Adrenal gland (tissue), 12 donors: Measurements from ENCODE around the gene BCL2L13. TPM values are rescaled to one million over a fixed set of nuclear protein-coding genes. Genes with fewer than 3 reads are reported as not detected.

ENCODE experiments used
- DNase-seq, 7 donors: peaks; one replicate each; pipeline ENCODE4 v3.0.0-alpha.2; 2019 to 2020
- H3K27ac ChIP-seq, 5 donors: fragments of 200-600 bp; sonication (generic) in 4 of 5; 1 replicate in 3 of 5; 2 replicates in 2 of 5; pipeline versions ENCODE4 v1.5.1 to v1.8.0; 2016 to 2020; ENCODE audit warnings: mild to moderate bottlenecking in 1 of 5
- H3K27me3 ChIP-seq: fragments of 200-600 bp; 2 replicates; pipeline ENCODE4 v1.8.0; 2021
- H3K36me3 ChIP-seq, 2 donors: fragments of 200-600 bp; replicated peaks in 1 of 2; 1 replicate in 1 of 2; 2 replicates in 1 of 2; pipeline versions ENCODE4 v1.5.1 to v1.8.0; 2018 to 2022
- H3K4me1 ChIP-seq, 2 donors: fragments of 200-600 bp; replicated peaks in 1 of 2; 1 replicate in 1 of 2; 2 replicates in 1 of 2; pipeline versions ENCODE4 v1.5.1 to v1.8.0; 2018 to 2021
- H3K4me3 ChIP-seq, 4 donors: fragments of 200-600 bp; sonication (generic) in 3 of 4; one replicate each; pipeline ENCODE4 v1.5.1; 2016 to 2018
- H3K9me3 ChIP-seq, 3 donors: fragments of 200-600 bp; sonication (generic) in 1 of 3; replicated peaks in 1 of 3; 1 replicate in 2 of 3; 2 replicates in 1 of 3; pipeline versions ENCODE4 v1.5.1 to v1.8.0; 2016 to 2021
- CTCF ChIP-seq, 6 experiments: fragments of 450-650 bp in 4 of 6; fragments of 200-600 bp in 2 of 6; sonication (generic) in 1 of 6; IDR thresholded peaks; 1 replicate in 5 of 6; 2 replicates in 1 of 6; pipeline versions ENCODE4 v1.5.1 to v1.8.0; 2016 to 2021; ENCODE audit warnings: antibody characterized with exemption in 6 of 6, mild to moderate bottlenecking in 2 of 6, moderate library complexity in 1 of 6
- POLR2A ChIP-seq, 2 donors: fragments of 450-650 bp; IDR thresholded peaks; one replicate each; pipeline ENCODE4 v1.6.1; 2017; ENCODE audit warnings: antibody characterized with exemption in 2 of 2, mild to moderate bottlenecking in 2 of 2, moderate library complexity in 1 of 2
- WGBS, 4 donors: extraction: QIAGEN DNeasy Blood & Tissue Kit in 2 of 4; methylation state at CpG; one replicate each; pipeline versions ENCODE4 v1.1.5 to v1.1.7; 2013 to 2017; 5-methylcytosine and 5-hydroxymethylcytosine counted together
- intact Hi-C, 2 donors: fragments of 100-400 bp; cut with DNase I; formaldehyde crosslinking; loops; one replicate each; pipeline versions ENCODE4 v1.14.1 to v1.15.0; 2022 to 2023
- microRNA-seq, 3 donors: library from miRNA; unstranded; fragments of <30 nt; microRNA quantifications; one replicate each; pipeline ENCODE4, GENCODE V29; 2017 to 2020
- polyA plus RNA-seq, 3 donors: library from polyadenylated mRNA; stranded (reverse); fragments of 200-250 nt in 2 of 3; fragments of 350-450 nt in 1 of 3; fragmentation: Illumina TruSeq in 1 of 3; extraction: RNeasy Lipid Tissue Mini Kit (QIAGEN cat#74804) in 1 of 3; gene quantifications; one replicate each; pipeline ENCODE4 v1.2.3, GENCODE V29; 2013 to 2014
- small RNA-seq, 2 donors: library from RNA; depleted of rRNA; stranded (forward); fragments of <200 nt; gene quantifications; one replicate each; pipeline ENCODE3, GENCODE V24; 2016
- total RNA-seq, 9 donors: library from RNA; depleted of rRNA in 4 of 9; stranded (reverse); fragments of >200 nt in 4 of 9; fragments of 120-200 nt in 1 of 9; fragmentation: NEBNext Ultra II Directional in 1 of 9; extraction: Animal tissue kit (Norgen Biotek cat#: 25700) in 1 of 9; gene quantifications; one replicate each; pipeline versions ENCODE4 v1.1.0 to v1.2.4, GENCODE V29; 2013 to 2023
- donor health status: healthy with polysubstance abuse.
- donor health status: Bipolar disorder and iron deficiency.
- donor health status: DM: yes; HTN: yes; CAD: no.
- donor health status: DM: no; HTN: no; CAD: no.
- donor health status: DM: no; HTN: no; CAD: no.
- donor health status: DM: yes; HTN: yes; CAD: no.

Gene BCL2L13
- total and polyA plus RNA-seq, 12 donors, result 30.9 to 142 (median 94.3) TPM

DNA sequence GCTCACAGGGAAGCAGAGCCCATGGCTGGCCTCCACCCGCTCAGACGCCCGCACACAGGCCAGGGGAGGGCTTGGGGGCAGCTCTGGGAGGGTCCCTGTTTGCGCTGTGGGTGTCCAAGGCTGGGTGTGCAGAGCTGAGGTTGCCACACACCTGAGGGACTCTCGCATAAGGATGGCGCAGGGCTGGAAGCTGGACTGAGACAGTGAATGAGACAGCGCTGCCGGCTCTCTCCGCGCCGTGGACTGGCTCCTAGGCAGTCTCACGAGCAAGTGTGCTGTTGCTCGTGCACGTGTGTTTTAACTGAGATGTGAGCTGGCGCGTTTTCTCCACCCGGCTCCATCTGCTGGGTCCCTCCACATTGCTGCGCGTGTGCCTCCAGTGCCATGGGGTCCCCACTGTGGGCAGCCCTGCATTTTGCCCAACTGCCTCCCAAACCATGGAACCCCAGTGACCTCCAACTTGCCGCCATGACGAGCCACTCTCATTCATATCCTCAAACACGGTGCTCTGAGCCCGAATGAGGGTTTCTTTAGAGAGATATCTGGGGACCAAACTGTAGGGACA, 139.9 kb downstream of the BCL2L13 start:
- WGBS, 4 donors, result 83 to 97% (median 94%) methylated on average over 17 to 23 of the region's 23 CpGs
- no peaks in the 10 kb centered on the region for H3K9me3 ChIP-seq
- no peak overlapping the region for H3K4me3 ChIP-seq
- no peak for DNase-seq
- H3K27me3 ChIP-seq, result no peaks in the 10 kb centered on the region
- H3K36me3 ChIP-seq, result no peaks in the 10 kb centered on the region
- intact Hi-C loops, result no loop called here
- peaks cover 0 to 6% of the 10 kb centered on the region in 2 donors for H3K4me1 ChIP-seq
- no peak overlapping the region for H3K27ac ChIP-seq
- TF ChIP-seq CTCF (IDR thresholded peaks at IDR 0.05) (no peak), POLR2A (IDR thresholded peaks at IDR 0.05) (no peak)

DNA sequence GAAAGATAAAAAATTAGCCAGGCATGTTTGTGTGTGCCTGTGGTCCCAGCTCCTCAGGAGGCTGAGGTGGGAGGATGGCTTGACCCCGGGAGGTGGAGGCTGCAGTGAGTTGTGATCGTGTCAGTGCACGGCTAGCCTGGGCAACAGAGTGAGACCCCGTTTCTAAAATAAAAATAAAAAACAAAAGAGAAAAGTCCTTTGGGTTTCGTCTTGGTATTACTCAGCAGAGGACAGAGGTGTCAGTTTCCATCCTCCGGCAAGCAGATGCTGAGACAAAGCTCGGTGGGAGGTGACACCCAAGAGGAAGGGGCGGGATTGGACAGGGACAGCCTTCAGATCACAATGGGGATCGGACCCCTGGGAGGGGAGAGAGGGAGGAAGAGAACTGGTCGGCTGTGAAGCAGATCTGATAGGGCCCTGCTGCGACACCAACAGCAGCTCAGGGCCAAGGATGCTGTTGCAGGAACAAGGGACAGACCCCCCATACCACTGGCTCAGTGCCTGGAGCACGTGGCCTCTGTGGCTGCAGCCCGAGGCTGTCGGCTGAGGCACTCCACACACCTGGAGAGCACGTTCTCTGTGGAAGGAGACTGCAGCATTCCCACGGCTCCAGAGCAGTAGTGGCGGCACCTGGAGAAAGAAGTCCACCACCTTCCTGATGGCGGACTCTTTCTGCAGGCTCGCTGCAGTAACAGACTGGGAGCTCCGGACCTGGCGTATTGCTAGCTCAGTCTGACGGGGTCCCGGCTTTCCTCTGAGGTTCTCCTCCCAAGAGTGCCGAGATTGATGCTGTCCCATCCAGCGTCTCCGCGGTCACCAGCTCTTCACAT, 140.9 kb downstream of the BCL2L13 start:
- WGBS, 4 donors, result 75 to 80% (median 77%) methylated on average over 13 to 27 of the region's 27 CpGs
- TF ChIP-seq CTCF (IDR thresholded peaks at IDR 0.05) (no peak), POLR2A (IDR thresholded peaks at IDR 0.05) (no peak)
- Histone ChIP-seq H3K9me3 (no peaks in the 10 kb centered on the region), H3K27me3 (no peaks in the 10 kb centered on the region), H3K4me3 (no peak overlapping the region), H3K4me1 (peaks cover 0 to 3% of the 10 kb centered on the region in 2 donors), H3K27ac (no peak overlapping the region), H3K36me3 (no peaks in the 10 kb centered on the region)
- intact Hi-C loops, result loop anchor here in 1 of 2 donors (10.0 kb wide), 1 partner anchor 225 kb away; no protein-coding TSS in a partner anchor
- no peak for DNase-seq

DNA sequence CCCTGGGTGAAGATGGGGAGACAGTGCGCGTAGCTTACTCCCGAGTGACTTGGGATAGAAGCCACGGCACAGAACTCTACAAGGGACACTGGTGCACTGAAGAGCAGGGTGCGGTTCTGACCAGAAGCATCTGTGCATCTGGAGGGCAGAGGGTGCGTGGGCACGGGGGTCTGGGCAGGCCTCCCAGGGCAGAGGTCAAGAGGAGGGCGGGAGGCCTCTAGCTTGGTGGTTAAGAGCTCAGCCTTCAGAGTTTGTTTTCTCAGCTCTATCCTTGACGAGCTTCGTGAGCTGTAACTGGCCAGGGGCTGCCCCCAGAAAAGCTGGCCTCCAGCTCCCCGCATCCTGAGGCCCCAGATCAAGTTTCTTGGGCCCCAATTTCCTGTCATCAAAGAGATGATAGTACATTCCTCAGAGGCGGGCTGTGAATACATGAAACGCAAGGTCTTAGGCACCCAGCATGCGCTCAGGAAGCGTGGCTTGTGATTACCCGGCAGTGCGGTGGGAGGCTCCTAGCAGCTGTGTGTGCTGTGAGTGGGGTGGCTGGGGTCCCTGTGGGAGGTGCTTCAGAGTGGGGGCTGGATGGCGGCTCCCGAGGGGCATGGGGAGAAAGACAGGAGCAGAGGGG, 141.7 kb downstream of the BCL2L13 start:
- 74 to 81% (median 79%) methylated on average over 10 to 19 of the region's 19 CpGs for WGBS, 4 donors
- Histone ChIP-seq H3K4me3 (no peak overlapping the region), H3K4me1 (peaks cover 0 to 3% of the 10 kb centered on the region in 2 donors), H3K27ac (no peak overlapping the region), H3K9me3 (no peaks in the 10 kb centered on the region), H3K27me3 (no peaks in the 10 kb centered on the region), H3K36me3 (no peaks in the 10 kb centered on the region)
- intact Hi-C loops, result loop anchor here in 1 of 2 donors (10.0 kb wide), 1 partner anchor 225 kb away; no protein-coding TSS in a partner anchor
- TF ChIP-seq POLR2A (IDR thresholded peaks at IDR 0.05), result no peak
- no peak for TF ChIP-seq CTCF (IDR thresholded peaks at IDR 0.05)
- no peak for DNase-seq

Small RNAs within 50 kb of the gene (microRNA-seq; reads per million reads assigned to microRNA genes)
- 0 reads per million in 3 donors for gene MIR3198-1

Small RNAs within 50 kb of the gene (small RNA-seq; reads per million reads assigned to genes)
- gene MIR3198-1, result 0 reads per million in 2 donors

Other genes starting within 250 kb of the BCL2L13 start
- gene SLC25A18, start 75.3 kb upstream of the BCL2L13 start, total RNA-seq, result 1 to 10 TPM in 4 of 9 donors, under 1 TPM in 4, not detected in 1; 0.23 to 3.1 (median 0.98) TPM
- gene SLC25A18, start 75.3 kb upstream of the BCL2L13 start, polyA plus RNA-seq, result 1 to 10 TPM in 2 of 3 donors, under 1 TPM in 1; 0.16 to 2.5 (median 2.3) TPM
- 100 to 1,000 TPM; 137 to 302 (median 191) TPM for gene ATP6V1E1, start 10.0 kb upstream of the BCL2L13 start, total RNA-seq
- 100 to 1,000 TPM in 1 of 3 donors, 10 to 100 TPM in 2; 88.1 to 388 (median 91.5) TPM for gene ATP6V1E1, start 10.0 kb upstream of the BCL2L13 start, polyA plus RNA-seq
- 10 to 100 TPM in 7 of 9 donors, 1 to 10 TPM in 2; 6.3 to 26.6 (median 12.1) TPM for gene BID, start 135.7 kb downstream of the BCL2L13 start, total RNA-seq
- 1 to 10 TPM; 3.8 to 7.3 (median 6.2) TPM for gene BID, start 135.7 kb downstream of the BCL2L13 start, polyA plus RNA-seq